DND-41 (cell line): ENCODE measurements around the gene CRYZ.

ENCODE experiments used
- EZH2 ChIP-seq: IDR thresholded peaks from 3 replicates; pipeline ENCODE4 v1.6.1; 2012; ENCODE audit warnings: borderline replicate concordance, low read depth, mild to moderate bottlenecking, moderate library complexity, low read length, inconsistent platforms; ENCODE audit not compliant: severe bottlenecking
- TF ChIP-seq, protein P1 (sequence below): IDR thresholded peaks from 2 replicates; pipeline ENCODE4 v1.5.1; 2012; ENCODE audit warnings: borderline replicate concordance, low read length, moderate library complexity, mild to moderate bottlenecking; ENCODE audit not compliant: poor library complexity, severe bottlenecking; ENCODE audit errors: extremely low read depth

DNA sequence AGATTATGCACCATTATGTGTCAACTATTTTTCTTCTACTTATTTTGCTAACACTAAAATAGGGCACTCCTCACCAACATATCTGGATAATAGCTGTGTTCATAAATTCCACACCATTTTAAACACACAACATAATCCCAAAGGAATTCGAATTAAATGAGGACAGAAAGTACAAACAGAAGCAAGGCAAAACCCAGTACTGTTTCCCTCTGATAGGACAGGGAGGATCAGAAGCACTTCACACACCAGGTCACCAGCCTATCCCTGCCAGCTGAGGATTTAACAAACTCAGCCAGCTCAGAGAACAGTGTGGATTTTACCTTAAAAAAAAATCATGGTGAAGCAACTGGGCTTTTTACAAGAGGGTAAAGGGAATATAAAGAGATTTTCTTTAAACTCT lies 20.0 kb downstream of the CRYZ start:
- TF ChIP-seq, protein P1, sequence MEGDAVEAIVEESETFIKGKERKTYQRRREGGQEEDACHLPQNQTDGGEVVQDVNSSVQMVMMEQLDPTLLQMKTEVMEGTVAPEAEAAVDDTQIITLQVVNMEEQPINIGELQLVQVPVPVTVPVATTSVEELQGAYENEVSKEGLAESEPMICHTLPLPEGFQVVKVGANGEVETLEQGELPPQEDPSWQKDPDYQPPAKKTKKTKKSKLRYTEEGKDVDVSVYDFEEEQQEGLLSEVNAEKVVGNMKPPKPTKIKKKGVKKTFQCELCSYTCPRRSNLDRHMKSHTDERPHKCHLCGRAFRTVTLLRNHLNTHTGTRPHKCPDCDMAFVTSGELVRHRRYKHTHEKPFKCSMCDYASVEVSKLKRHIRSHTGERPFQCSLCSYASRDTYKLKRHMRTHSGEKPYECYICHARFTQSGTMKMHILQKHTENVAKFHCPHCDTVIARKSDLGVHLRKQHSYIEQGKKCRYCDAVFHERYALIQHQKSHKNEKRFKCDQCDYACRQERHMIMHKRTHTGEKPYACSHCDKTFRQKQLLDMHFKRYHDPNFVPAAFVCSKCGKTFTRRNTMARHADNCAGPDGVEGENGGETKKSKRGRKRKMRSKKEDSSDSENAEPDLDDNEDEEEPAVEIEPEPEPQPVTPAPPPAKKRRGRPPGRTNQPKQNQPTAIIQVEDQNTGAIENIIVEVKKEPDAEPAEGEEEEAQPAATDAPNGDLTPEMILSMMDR = no peak
- TF ChIP-seq EZH2 = no peak
